ENCODE results near the gene MRPS24.

The MRPS24 gene

GRCh38 chr7:43877968-43878864, 8.9 kb upstream of the MRPS24 start:
- TF ChIP-seq, protein P1, sequence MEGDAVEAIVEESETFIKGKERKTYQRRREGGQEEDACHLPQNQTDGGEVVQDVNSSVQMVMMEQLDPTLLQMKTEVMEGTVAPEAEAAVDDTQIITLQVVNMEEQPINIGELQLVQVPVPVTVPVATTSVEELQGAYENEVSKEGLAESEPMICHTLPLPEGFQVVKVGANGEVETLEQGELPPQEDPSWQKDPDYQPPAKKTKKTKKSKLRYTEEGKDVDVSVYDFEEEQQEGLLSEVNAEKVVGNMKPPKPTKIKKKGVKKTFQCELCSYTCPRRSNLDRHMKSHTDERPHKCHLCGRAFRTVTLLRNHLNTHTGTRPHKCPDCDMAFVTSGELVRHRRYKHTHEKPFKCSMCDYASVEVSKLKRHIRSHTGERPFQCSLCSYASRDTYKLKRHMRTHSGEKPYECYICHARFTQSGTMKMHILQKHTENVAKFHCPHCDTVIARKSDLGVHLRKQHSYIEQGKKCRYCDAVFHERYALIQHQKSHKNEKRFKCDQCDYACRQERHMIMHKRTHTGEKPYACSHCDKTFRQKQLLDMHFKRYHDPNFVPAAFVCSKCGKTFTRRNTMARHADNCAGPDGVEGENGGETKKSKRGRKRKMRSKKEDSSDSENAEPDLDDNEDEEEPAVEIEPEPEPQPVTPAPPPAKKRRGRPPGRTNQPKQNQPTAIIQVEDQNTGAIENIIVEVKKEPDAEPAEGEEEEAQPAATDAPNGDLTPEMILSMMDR (IDR thresholded peaks at IDR 0.05; ENCODE audit: insufficient read depth, low read depth, low read length, missing control alignments) = no peak
- no peak for DNase-seq (ENCODE audit: low read depth)
- H3K4me3 ChIP-seq (ENCODE audit: low read depth, low read length) = no peak overlapping the region

GRCh38 chr7:43876976-43877745, 7.8 kb upstream of the MRPS24 start:
- H3K4me3 ChIP-seq (ENCODE audit: low read depth, low read length) = no peak overlapping the region
- TF ChIP-seq, protein P1 (IDR thresholded peaks at IDR 0.05; ENCODE audit: insufficient read depth, low read depth, low read length, missing control alignments) = no peak
- DNase-seq (ENCODE audit: low read depth) = no peak

GRCh38 chr7:43876241-43876640, 6.9 kb upstream of the MRPS24 start:
- TF ChIP-seq, protein P1 (IDR thresholded peaks at IDR 0.05; ENCODE audit: insufficient read depth, low read depth, low read length, missing control alignments) = no peak
- no peak overlapping the region for H3K4me3 ChIP-seq (ENCODE audit: low read depth, low read length)
- no peak for DNase-seq (ENCODE audit: low read depth)

GRCh38 chr7:43873300-43873699, 4.0 kb upstream of the MRPS24 start:
- DNase-seq (ENCODE audit: low read depth) = no peak
- H3K4me3 ChIP-seq (ENCODE audit: low read depth, low read length) = no peak overlapping the region
- TF ChIP-seq, protein P1 (IDR thresholded peaks at IDR 0.05; ENCODE audit: insufficient read depth, low read depth, low read length, missing control alignments) = no peak

DNA sequence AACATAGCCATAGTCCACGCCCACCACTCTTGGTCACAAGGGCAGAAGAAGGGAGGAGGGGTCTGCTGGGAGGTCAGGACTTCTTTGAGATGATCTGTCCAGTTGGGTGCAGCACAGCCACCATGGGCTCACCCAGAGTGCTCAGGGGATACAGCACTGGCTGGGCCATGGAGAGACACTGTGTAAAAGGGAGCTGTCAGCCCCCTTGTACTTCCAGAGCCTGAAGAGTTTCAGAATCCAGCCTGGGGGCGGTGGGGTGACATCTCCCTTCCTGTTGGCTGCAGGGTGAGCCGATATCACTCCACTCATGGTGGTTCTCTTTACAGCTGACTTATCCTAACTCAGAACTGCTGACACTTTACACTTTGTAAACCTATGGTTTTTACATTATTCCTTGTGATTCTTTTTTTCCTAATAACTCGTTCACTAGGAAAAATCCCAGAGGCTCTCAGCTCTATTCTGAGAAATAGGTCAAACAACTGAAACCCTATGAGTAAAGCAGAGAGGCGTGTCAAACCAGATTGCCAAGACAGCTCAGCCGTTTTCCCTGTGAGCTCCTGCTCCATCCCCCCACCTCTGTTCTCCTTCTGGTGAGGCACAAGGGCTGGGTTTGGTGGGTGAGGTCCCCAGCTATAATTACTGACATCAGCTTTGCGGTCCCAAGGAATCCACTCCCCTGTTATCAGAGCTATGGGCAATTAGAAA, 3.2 kb upstream of the MRPS24 start:
- no peak for DNase-seq (ENCODE audit: low read depth)
- TF ChIP-seq, protein P1 (IDR thresholded peaks at IDR 0.05; ENCODE audit: insufficient read depth, low read depth, low read length, missing control alignments) = no peak
- no peak overlapping the region for H3K4me3 ChIP-seq (ENCODE audit: low read depth, low read length)

- H3K4me3 ChIP-seq (ENCODE audit: low read depth, low read length) = no peak overlapping the region
- DNase-seq (ENCODE audit: low read depth) = no peak
- TF ChIP-seq, protein P1 (IDR thresholded peaks at IDR 0.05; ENCODE audit: insufficient read depth, low read depth, low read length, missing control alignments) = no peak
Observed at GRCh38 chr7:43871064-43871463, 1.7 kb upstream of the MRPS24 start.

All from GM12865 (cell line).